SK-N-SH treated with all-trans-retinoic acid at 6 μM for 48 hours (cell line): ENCODE measurements around the gene ETV6.

ENCODE experiments used
- ESRRG ChIP-seq: fragments of 250-450 bp; sonication (Bioruptor Pico); IDR thresholded peaks from 2 replicates; pipeline ENCODE4 v1.6.1; 2021; ENCODE audit warnings: mild to moderate bottlenecking
- PATZ1 ChIP-seq: fragments of 250-450 bp; sonication (Bioruptor Pico); IDR thresholded peaks from 2 replicates; pipeline ENCODE4 v1.8.0; 2020; ENCODE audit warnings: mild to moderate bottlenecking, moderate library complexity, borderline replicate concordance
- ZFP30 ChIP-seq: fragments of 450-650 bp; formaldehyde crosslinking; IDR thresholded peaks from 2 replicates; pipeline ENCODE4 v1.5.0; 2022; ENCODE audit warnings: mild to moderate bottlenecking, moderate library complexity

- TF ChIP-seq ESRRG (CRISPR knock-in tag) (no peak), ZFP30 (CRISPR knock-in tag) (no peak), PATZ1 (CRISPR knock-in tag) (no peak)
Observed at GRCh38 chr12:11821386-11822080, 172.1 kb downstream of the ETV6 start.
